Measurements from ENCODE around the gene SEC24A. TPM values are rescaled to one million over a fixed set of nuclear protein-coding genes. Genes with fewer than 3 reads are reported as not detected.
A peak's percentile ranks its signal among the peaks of the same experiment; 100 is the strongest.
"Not testable (repeated sequence)": the region's sequence is repeated elsewhere in the genome, so short reads cannot be mapped to it uniquely, and the experiment has no call there.

The SEC24A gene
- 19.7 and 27.2 TPM in 2 replicates for total RNA-seq (2014; rRNA removed; shearing (Covaris generic))

DNA sequence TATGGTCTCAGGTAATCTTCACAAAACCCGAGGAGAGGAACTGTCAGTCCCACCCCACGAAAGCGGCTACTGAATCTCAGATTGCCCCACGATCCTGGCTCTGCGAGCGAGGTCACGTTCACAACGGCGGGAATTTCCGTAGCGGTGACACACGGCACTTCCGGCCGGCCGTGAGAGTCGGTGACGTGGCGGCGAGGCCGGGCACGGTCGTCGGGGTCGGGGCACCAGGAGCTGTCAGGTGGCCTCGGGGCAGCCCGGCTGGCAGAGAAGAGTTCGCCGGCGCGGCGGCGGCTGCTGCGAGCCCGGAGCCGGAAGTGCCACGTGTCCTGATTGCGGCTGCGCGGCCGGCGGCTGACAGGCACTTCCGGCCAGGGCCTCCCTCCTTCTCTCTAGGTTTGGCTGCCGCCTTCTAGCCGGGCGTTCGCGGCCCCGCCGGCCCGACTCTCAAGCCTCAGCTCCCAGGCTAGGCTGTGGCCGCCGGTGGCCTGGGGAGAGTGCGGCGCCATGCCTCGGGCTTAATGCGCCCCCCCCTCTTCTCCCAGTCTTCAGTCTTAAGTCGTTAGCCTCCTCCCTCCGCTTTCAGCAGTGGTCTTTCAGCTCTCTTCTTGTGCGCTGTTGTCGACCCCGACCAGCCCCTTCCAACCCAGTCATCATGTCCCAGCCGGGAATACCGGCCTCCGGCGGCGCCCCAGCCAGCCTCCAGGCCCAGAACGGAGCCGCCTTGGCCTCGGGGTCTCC, at the start of gene SEC24A:
SEC24A (plus strand) TSS at position 361 of the 738 bp plus-strand sequence; CDS start at position 653, 292 bp downstream.
- peak; percentile 97 for DNase-seq
- Histone ChIP-seq H3K36me3 (replicated peaks; ENCODE audit: control insufficient read depth, insufficient read depth, low read length) (no peaks in the 10 kb centered on the region), H3K4me3 (ENCODE audit: insufficient read depth, low read depth, low read length) (peak within 1 kb of the TSS; percentile 96)

GRCh38 chr5:134599820-134600219, 48.8 kb upstream of the SEC24A start:
- not testable (repeated sequence) for DNase-seq

More for the DNA sequence above, at the start of gene SEC24A:
- no peaks in the 10 kb centered on the region for H3K27me3 ChIP-seq (ENCODE audit: control insufficient read depth, insufficient read depth, low read length)

DNA sequence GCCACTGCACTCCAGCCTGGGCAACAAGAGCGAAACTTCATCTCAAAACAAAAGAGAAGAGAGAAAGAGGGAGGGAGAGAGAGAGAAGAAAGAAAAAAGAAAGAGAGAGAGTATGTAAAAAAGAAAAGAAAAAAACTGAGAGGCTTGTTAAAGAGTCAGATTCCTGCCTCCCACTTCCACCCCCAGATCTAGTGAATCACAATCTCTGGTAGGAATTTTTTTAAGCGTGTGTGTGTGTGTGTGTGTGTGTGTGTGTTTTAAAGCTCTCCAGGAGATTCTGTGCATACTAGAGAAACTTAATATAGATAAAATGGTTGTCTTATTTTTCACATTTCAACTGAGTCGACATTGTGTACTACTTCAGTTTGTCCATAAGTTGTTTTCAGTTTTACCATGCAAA, 48.0 kb upstream of the SEC24A start:
- DNase-seq = no peak
- H3K27me3 ChIP-seq (ENCODE audit: control insufficient read depth, insufficient read depth, low read length) = no peaks in the 10 kb centered on the region

More at GRCh38 chr5:134599820-134600219, 48.8 kb upstream of the SEC24A start:
- H3K4me3 ChIP-seq (ENCODE audit: insufficient read depth, low read depth, low read length); H3K27me3 ChIP-seq (ENCODE audit: control insufficient read depth, insufficient read depth, low read length); H3K36me3 ChIP-seq (replicated peaks; ENCODE audit: control insufficient read depth, insufficient read depth, low read length): not testable (repeated sequence)

GRCh38 chr5:134603059-134603458, 45.5 kb upstream of the SEC24A start:
- no peak for DNase-seq
- Histone ChIP-seq H3K27me3 (ENCODE audit: control insufficient read depth, insufficient read depth, low read length) (no peaks in the 10 kb centered on the region), H3K36me3 (replicated peaks; ENCODE audit: control insufficient read depth, insufficient read depth, low read length) (peaks cover 10% of the 10 kb centered on the region), H3K4me3 (ENCODE audit: insufficient read depth, low read depth, low read length) (no peak overlapping the region)

More for the DNA sequence above, 48.0 kb upstream of the SEC24A start:
- Histone ChIP-seq H3K36me3 (replicated peaks; ENCODE audit: control insufficient read depth, insufficient read depth, low read length) (peaks cover 3% of the 10 kb centered on the region), H3K4me3 (ENCODE audit: insufficient read depth, low read depth, low read length) (no peak overlapping the region)

DNA sequence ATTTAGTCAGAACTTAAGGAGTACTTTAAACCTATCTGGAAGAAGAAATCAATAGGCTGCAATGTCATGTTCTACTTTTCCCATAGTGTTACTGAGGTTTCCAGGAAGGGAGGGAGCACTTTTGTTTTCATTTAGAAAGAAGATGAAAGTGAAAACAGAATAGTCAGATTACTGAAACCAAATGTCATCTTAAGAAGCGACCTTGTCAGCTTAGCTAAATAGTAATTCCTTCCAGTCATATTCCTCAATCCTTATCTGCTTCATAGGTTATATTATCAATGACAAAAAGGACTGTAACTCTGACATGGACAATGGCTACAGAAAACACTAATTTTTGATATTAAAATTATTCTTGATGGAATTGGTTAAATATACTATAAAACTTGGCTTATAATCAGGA, 43.7 kb upstream of the SEC24A start:
- no peak for DNase-seq

DNA sequence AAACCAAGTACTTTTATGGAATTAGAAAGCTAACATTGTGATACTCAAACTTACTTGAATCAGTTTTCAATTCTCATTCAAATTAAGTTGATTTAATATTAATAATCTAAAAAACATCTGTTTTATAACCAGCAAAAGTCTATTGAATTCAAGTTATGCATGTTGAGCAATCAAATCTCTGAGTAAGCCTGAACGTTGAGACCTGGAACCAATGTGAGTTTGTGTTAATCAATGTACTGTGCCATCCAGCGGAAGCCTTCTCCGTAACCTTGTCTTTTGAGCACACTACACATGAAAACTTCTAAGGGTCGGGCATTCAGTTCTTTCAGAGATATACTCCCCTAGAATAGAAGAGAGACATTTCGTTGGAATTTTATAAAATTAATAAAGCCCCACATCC, 41.9 kb upstream of the SEC24A start:
- H3K27me3 ChIP-seq (ENCODE audit: control insufficient read depth, insufficient read depth, low read length) = no peaks in the 10 kb centered on the region
- peaks cover 20% of the 10 kb centered on the region for H3K36me3 ChIP-seq (replicated peaks; ENCODE audit: control insufficient read depth, insufficient read depth, low read length)
- no peak for DNase-seq
- no peak overlapping the region for H3K4me3 ChIP-seq (ENCODE audit: insufficient read depth, low read depth, low read length)

More for the DNA sequence above, 43.7 kb upstream of the SEC24A start:
- peaks cover 20% of the 10 kb centered on the region for H3K36me3 ChIP-seq (replicated peaks; ENCODE audit: control insufficient read depth, insufficient read depth, low read length)
- H3K4me3 ChIP-seq (ENCODE audit: insufficient read depth, low read depth, low read length) = no peak overlapping the region
- no peaks in the 10 kb centered on the region for H3K27me3 ChIP-seq (ENCODE audit: control insufficient read depth, insufficient read depth, low read length)

DNA sequence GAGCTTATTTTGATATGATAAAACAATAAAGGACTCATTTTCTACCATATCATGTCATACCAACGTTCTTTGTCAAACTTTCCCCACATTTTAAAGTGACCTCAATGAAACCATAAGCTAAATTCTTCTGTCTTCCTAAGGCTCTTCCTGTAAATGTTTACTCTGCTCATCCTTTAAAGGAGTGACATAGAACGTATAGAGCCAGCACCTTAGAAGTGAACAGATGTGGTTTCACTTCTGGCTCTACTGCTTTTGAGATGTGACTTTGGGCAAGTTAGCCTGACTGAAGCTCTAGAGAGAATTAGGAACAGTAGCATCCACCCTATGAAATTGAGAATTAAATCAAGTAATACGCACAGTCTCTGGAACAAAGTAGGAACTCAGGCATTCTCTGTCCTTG, 40.0 kb upstream of the SEC24A start:
- Histone ChIP-seq H3K36me3 (replicated peaks; ENCODE audit: control insufficient read depth, insufficient read depth, low read length) (peaks cover 20% of the 10 kb centered on the region), H3K27me3 (ENCODE audit: control insufficient read depth, insufficient read depth, low read length) (no peaks in the 10 kb centered on the region), H3K4me3 (ENCODE audit: insufficient read depth, low read depth, low read length) (no peak overlapping the region)
- DNase-seq = no peak

DNA sequence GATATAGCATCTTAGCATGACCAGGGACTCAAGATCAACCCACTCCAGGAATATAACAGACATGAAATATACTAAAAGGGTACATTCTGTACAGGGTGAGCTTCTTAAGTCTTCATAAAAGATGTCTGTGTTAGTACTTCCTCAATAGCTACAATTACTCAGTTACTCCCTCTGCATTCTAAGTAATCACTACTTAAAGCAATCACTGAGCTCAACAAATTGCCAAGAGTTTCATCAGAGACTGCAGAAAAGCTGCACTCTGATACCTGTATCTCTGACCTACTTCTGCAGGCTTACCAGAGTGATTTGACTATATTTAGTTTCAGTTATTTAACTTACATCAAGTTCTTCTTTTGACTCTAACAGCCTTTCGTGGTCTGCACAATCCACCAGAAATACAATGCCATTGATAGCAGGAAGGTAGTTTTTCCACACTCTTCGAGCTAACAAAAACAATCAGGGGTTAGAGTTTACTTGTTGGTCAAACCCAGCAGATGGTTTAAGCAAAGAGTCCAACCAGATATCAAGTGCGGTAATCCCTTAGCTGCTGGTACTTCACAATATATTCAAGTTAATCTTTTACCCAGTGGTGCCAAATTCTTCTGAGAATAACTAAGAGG, 39.2 kb upstream of the SEC24A start:
- H3K36me3 ChIP-seq (replicated peaks; ENCODE audit: control insufficient read depth, insufficient read depth, low read length) = peaks cover 19% of the 10 kb centered on the region
- H3K4me3 ChIP-seq (ENCODE audit: insufficient read depth, low read depth, low read length) = no peak overlapping the region

DNA sequence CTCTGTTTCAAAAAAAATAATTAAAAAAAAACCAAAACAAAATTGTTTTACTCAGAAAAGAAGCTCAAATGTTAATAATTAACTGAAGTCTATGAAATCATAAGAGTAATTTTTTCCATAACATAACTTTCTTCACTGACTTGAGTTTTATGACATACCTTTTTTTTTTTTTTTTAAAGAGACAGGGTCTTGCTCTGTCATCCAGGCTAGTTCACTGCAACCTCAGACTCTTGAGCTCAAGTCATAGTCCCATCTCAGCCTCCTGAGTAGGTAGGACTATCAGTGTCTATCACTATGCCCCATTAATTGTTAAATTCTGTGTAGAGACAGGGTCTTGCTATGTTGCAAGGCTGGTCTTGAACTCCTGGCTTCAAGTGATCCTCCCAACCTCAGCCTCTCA, 37.9 kb upstream of the SEC24A start:
- Histone ChIP-seq H3K36me3 (replicated peaks; ENCODE audit: control insufficient read depth, insufficient read depth, low read length) (peaks cover 16% of the 10 kb centered on the region), H3K4me3 (ENCODE audit: insufficient read depth, low read depth, low read length) (no peak overlapping the region), H3K27me3 (ENCODE audit: control insufficient read depth, insufficient read depth, low read length) (no peaks in the 10 kb centered on the region)
- DNase-seq = no peak

More for the DNA sequence above, 39.2 kb upstream of the SEC24A start:
- no peaks in the 10 kb centered on the region for H3K27me3 ChIP-seq (ENCODE audit: control insufficient read depth, insufficient read depth, low read length)
- no peak for DNase-seq

DNA sequence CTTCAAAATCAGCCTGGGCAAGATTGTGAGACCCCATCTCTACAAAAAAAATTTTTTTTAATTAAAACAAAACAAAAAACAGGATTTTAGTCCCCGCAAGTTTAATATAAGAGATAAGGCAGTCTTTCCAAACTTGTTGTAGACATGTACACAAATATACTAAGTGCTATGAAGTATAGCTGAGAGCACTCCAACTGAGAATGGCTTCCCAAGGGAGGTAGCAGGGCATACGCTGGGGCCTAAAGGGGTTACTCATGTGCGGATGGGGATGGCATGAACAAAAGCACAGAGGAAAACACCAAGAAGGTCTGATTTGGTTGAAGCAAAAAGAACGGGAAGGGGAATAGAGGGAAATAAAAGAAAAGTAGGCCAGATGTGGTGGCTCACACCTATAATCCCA, 37.1 kb upstream of the SEC24A start:
- Histone ChIP-seq H3K27me3 (ENCODE audit: control insufficient read depth, insufficient read depth, low read length) (no peaks in the 10 kb centered on the region), H3K4me3 (ENCODE audit: insufficient read depth, low read depth, low read length) (no peak overlapping the region), H3K36me3 (replicated peaks; ENCODE audit: control insufficient read depth, insufficient read depth, low read length) (peaks cover 14% of the 10 kb centered on the region)
- DNase-seq = no peak

DNA sequence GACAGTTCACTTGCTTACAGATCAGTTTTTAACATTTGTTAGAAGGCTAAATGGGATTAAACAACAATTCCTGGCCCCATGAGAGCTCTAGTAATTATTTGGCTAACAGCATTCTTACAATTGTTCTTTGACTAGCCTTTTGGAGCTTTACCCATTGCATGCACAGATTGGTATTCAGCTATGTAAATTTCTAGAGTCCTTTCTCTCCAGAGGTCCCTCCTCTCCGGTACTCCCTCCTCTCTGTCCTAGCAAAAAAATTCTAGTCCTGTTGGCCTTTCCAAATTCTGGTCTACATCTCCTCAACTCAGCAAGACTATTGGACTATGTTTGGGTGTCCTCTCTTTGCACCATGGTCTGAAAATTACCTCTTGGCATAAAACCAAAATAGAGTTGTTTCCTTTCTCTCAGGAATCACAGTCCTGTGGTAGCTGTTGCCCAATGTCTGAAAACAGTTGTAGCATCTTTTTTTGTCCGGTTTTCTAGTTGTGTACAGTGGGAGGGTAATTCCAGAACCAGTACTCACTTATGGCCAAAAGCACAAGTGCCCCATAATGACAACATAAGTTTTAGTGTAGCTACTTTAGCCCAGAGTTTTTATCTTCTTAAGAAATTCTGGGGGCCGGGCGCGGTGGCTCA, 34.0 kb upstream of the SEC24A start:
- peak; percentile 19 for DNase-seq
- Histone ChIP-seq H3K4me3 (ENCODE audit: insufficient read depth, low read depth, low read length) (no peak overlapping the region), H3K36me3 (replicated peaks; ENCODE audit: control insufficient read depth, insufficient read depth, low read length) (peaks cover 2% of the 10 kb centered on the region), H3K27me3 (ENCODE audit: control insufficient read depth, insufficient read depth, low read length) (no peaks in the 10 kb centered on the region)

DNA sequence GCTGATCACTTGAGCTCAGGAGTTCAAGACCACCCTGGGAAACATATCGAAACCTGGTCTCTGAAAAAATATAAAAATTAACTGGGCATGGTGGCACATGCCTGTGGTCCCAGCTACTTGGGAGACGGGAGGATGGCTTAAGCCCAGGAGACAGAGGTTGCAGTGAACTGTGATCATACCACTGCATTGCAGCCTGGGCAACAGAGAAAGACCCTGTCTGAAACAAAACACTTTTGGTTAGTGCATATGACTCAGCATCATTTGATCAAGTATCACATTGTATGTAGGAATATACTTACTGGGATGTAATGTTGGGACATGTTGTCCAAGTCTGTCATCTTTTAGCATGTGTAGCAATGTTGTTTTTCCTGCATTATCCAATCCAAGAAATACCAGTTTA, 28.0 kb upstream of the SEC24A start:
- no peak for DNase-seq
- no peaks in the 10 kb centered on the region for H3K27me3 ChIP-seq (ENCODE audit: control insufficient read depth, insufficient read depth, low read length)
- peaks cover 2% of the 10 kb centered on the region for H3K36me3 ChIP-seq (replicated peaks; ENCODE audit: control insufficient read depth, insufficient read depth, low read length)
- H3K4me3 ChIP-seq (ENCODE audit: insufficient read depth, low read depth, low read length) = no peak overlapping the region

GRCh38 chr5:134625559-134625958, 23.0 kb upstream of the SEC24A start:
- Histone ChIP-seq H3K36me3 (replicated peaks; ENCODE audit: control insufficient read depth, insufficient read depth, low read length) (no peaks in the 10 kb centered on the region; the same call in 1 of the 2 replicates), H3K4me3 (ENCODE audit: insufficient read depth, low read depth, low read length) (no peak overlapping the region), H3K27me3 (ENCODE audit: control insufficient read depth, insufficient read depth, low read length) (no peaks in the 10 kb centered on the region)
- DNase-seq = no peak

DNA sequence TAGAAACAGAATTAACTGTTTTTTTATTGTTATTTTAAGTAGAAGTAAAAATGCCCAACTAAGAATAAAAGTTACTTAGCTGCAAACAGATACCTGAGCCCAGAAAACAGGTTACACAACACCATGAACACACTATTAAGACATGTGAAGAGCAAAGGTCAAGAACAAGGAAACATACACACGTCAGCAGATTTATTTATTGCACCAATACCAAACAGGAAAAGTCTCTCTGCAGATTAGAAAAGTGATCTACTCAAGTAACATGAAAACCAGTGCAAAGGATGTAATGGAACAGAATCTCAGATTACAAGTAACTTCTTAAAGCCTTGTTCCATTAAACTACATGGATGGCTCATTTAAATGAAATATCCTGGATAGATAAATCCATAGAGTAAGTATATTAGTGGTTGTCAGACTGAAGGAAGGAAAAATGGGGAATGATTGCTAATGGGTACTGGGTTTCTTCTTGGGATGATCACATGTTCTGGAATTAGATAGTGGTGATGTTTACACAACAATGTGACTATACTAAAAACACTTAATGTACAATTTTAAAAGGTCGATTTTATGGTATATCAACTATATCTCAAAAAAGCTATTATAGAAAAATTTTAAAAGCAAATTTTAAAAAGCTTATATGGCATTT, 22.1 kb upstream of the SEC24A start:
- no peaks in the 10 kb centered on the region for H3K27me3 ChIP-seq (ENCODE audit: control insufficient read depth, insufficient read depth, low read length)
- no peaks in the 10 kb centered on the region for H3K36me3 ChIP-seq (replicated peaks; ENCODE audit: control insufficient read depth, insufficient read depth, low read length)

More for the DNA sequence above, 22.1 kb upstream of the SEC24A start:
- H3K4me3 ChIP-seq (ENCODE audit: insufficient read depth, low read depth, low read length) = no peak overlapping the region
- DNase-seq = no peak

Measured in H7 (cell line).